Measurements from ENCODE around the gene C2orf49. TPM values are rescaled to one million over a fixed set of nuclear protein-coding genes. Genes with fewer than 3 reads are reported as not detected.

Gene C2orf49
- total RNA-seq, 1 donor from 2014 or later, result 33.9 TPM

DNA sequence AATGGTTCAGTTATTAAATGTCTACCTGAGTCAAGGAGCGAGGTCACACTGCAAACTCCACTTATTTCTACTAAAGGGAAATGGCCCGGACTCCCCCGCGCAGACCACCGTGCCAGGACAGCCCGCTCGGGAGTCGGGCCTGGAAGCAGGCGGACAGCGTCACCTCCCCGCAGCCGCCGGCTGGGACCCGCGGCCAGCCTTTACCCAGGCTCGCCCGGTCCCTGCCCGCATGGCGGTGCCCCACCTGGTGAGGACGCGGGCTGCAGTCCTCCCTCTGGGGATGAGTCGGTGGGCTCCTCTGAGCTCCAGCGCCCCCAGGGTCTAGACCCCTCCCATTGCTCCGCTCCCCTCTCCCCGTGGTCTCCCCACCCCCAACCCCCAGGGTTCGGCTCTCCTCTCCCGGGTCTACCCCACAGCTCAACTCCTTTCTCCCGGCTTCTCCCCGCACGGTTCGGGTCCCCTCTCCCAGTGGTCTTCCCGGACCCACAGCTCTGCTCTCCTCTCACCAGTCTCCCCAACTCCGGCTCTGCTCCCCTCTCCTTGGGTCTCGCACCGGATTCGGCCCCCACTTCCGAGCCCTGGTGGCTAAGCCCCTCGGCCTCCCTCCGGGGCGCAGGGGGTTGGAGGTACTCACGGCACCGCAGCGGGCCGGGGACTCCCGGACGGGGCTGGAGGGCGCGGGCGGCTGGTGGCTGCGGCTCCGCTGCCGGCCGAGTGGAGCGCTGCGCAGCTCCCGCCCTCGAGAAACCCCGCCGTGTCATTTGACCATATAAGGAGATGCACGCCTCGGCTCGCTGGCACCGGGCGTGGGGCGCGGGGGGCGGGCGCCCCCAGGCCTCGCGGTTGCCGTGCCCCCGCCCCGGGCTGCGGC is 61.2 kb downstream of the C2orf49 start, which contains the start of gene FHL2:
Gene FHL2 (minus strand): TSS at position 716 of the 871 bp plus-strand sequence. CDS start 12,535 bp downstream, outside the sequence.
- DNase-seq (ENCODE audit: low read depth), result peak; percentile 81

Other genes with a start within 250 kb of the C2orf49 start
- not detected in 2 replicates for gene GPR45, start 95.8 kb upstream of the C2orf49 start, total RNA-seq
- gene TGFBRAP1, start 7.8 kb upstream of the C2orf49 start, total RNA-seq, result 25.8 and 27.8 TPM in 2 replicates
- gene FHL2, start 61.5 kb downstream of the C2orf49 start, total RNA-seq, result 42.0 and 47.4 TPM in 2 replicates